ENCODE results near the gene AAGAB.

The AAGAB gene

DNA sequence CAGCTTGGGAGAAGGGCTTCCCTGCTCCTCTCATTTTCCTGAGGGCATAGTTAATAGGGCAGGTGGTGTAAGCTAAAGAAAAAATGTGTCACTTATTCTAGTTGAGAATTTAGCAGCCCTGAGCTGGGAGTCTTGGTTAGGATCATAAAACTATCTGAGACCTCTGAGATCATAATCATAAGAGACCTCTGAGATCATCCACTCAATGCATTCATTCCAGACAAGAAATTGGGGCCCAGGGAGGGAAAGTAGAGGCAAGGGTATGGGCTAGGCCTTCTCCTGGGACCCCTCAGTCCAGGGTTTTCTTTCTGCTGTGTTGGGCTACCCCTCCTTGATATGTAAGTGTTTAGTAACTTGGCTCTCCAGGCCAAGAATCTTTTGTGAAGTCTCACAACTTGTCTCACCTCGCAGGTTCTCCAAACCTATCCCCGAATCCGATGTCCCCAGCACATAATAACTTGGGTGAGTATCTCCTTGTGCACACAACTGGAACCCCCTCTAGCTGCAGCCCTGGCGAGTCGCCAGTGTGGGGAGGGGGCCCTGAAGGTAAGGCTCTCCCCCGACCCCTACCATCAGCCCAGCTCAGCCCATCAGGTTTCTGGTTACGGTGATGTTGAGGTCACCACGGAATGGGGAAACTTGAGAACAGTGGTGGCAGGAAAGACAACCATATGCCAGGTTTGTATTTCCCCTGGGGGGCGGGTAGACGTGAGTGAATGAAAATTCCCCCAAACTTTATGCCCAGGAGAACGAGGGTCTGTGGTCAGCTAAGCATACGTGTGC, 84.1 kb downstream of the AAGAB start:
- TF ChIP-seq Cebpa-rat (IDR thresholded peaks at IDR 0.05): no peak
- Histone ChIP-seq H3K4me3 (no peak overlapping the region), H3K27ac (no peak overlapping the region), H3K4me2 (peak overlapping the region; percentile 17; the same call in 1 of the 2 replicates), H4K20me1 (peaks cover 92% of the 10 kb centered on the region), H3K9me3 (no peaks in the 10 kb centered on the region), H3K36me3 (peaks cover 99% of the 10 kb centered on the region), H3K9ac (no peak overlapping the region), H3K27me3 (no peaks in the 10 kb centered on the region), H3K4me1 (peaks cover 29% of the 10 kb centered on the region)

DNA sequence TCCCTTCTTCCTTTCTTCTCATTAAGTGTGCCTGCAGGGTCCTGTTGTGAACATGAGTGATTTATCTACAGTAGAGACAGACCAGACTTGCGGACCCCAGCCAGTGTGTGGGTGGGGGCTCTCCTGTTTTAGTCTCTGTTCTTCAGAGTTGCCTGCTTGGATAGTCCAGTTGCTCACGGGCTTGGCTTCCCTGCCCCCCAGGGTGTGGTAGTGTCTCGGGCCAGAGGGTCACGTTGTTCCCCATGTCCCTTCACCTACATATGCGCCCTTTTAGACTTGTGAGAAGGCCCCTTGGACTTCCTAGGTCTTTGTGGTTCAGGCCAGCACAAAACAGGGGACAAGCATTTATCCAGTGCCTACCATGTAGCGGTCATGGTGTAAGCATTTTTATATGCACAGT, 85.8 kb downstream of the AAGAB start:
- Histone ChIP-seq H3K27ac (no peak overlapping the region), H3K4me1 (peaks cover 44% of the 10 kb centered on the region), H3K9ac (no peak overlapping the region), H3K9me3 (no peaks in the 10 kb centered on the region), H3K36me3 (peaks cover 93% of the 10 kb centered on the region), H3K4me3 (no peak overlapping the region), H3K4me2 (no peak overlapping the region), H4K20me1 (peaks cover 93% of the 10 kb centered on the region), H3K27me3 (no peaks in the 10 kb centered on the region)
- no peak for TF ChIP-seq Cebpa-rat (IDR thresholded peaks at IDR 0.05)

DNA sequence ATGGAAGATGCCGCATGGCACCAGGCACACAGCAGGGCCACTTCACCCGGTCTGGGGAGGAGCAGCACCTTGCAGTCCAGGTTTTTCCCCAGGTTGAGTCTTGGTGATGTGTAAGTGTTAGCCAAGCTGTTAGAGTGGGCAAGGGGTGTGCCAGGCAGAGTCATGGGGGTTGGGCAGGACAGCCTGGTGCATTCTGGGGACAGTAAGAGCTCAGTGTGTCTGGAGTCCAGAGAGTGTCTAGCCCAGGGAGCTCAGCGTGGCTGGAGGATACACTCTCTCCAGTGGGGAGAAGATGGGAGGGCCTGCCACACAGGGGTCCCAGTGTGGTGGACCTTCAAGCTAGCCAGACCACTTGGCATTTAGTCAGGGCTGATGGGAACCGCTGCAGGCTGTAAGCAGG, 87.4 kb downstream of the AAGAB start:
- Histone ChIP-seq H3K27me3 (no peaks in the 10 kb centered on the region), H3K9me3 (no peaks in the 10 kb centered on the region), H3K9ac (no peak overlapping the region), H3K27ac (0 out of 2 replicates have a peak overlapping the region, but pooled peaks have one; percentile 7), H3K4me3 (no peak overlapping the region), H3K4me2 (no peak overlapping the region), H3K4me1 (peaks cover 60% of the 10 kb centered on the region), H4K20me1 (peaks cover 93% of the 10 kb centered on the region), H3K36me3 (peaks cover 77% of the 10 kb centered on the region)
- TF ChIP-seq Cebpa-rat (IDR thresholded peaks at IDR 0.05): no peak

- Histone ChIP-seq H3K9ac (no peak overlapping the region), H3K27ac (no peak overlapping the region), H3K36me3 (peaks cover 70% of the 10 kb centered on the region), H3K4me3 (no peak overlapping the region), H3K9me3 (no peaks in the 10 kb centered on the region), H3K4me1 (peaks cover 67% of the 10 kb centered on the region), H3K4me2 (no peak overlapping the region), H4K20me1 (peaks cover 93% of the 10 kb centered on the region), H3K27me3 (no peaks in the 10 kb centered on the region)
- no peak for TF ChIP-seq Cebpa-rat (IDR thresholded peaks at IDR 0.05)
These were observed 88.0 kb downstream of the AAGAB start for GRCh38 chr15:67166280-67167009.

GRCh38 chr15:67165254-67166253, 88.9 kb downstream of the AAGAB start:
- Histone ChIP-seq H3K27me3 (no peaks in the 10 kb centered on the region), H3K4me1 (peaks cover 74% of the 10 kb centered on the region), H3K27ac (no peak overlapping the region), H3K9ac (no peak overlapping the region), H3K9me3 (no peaks in the 10 kb centered on the region), H3K4me3 (no peak overlapping the region), H4K20me1 (peaks cover 99% of the 10 kb centered on the region), H3K36me3 (peaks cover 61% of the 10 kb centered on the region), H3K4me2 (no peak overlapping the region)
- TF ChIP-seq Cebpa-rat (IDR thresholded peaks at IDR 0.05): no peak

- Histone ChIP-seq H3K9ac (no peak overlapping the region), H3K4me2 (peak overlapping the region; percentile 70), H4K20me1 (peaks cover 93% of the 10 kb centered on the region), H3K27ac (peak overlapping the region; percentile 59; the same call in 1 of the 2 replicates), H3K9me3 (no peaks in the 10 kb centered on the region), H3K4me3 (no peak overlapping the region), H3K4me1 (peaks cover 74% of the 10 kb centered on the region), H3K36me3 (peaks cover 54% of the 10 kb centered on the region), H3K27me3 (no peaks in the 10 kb centered on the region)
- no peak for TF ChIP-seq Cebpa-rat (IDR thresholded peaks at IDR 0.05)
These were observed 89.6 kb downstream of the AAGAB start for GRCh38 chr15:67164811-67165253.

- Histone ChIP-seq H3K27me3 (no peaks in the 10 kb centered on the region), H3K4me1 (peaks cover 74% of the 10 kb centered on the region), H3K4me2 (peak overlapping the region; percentile 70), H3K27ac (peak overlapping the region; percentile 59), H3K4me3 (no peak overlapping the region), H3K9ac (no peak overlapping the region), H3K36me3 (peaks cover 50% of the 10 kb centered on the region), H4K20me1 (peaks cover 93% of the 10 kb centered on the region), H3K9me3 (no peaks in the 10 kb centered on the region)
- TF ChIP-seq Cebpa-rat (IDR thresholded peaks at IDR 0.05): no peak
These were observed 90.1 kb downstream of the AAGAB start for GRCh38 chr15:67164401-67164791.

DNA sequence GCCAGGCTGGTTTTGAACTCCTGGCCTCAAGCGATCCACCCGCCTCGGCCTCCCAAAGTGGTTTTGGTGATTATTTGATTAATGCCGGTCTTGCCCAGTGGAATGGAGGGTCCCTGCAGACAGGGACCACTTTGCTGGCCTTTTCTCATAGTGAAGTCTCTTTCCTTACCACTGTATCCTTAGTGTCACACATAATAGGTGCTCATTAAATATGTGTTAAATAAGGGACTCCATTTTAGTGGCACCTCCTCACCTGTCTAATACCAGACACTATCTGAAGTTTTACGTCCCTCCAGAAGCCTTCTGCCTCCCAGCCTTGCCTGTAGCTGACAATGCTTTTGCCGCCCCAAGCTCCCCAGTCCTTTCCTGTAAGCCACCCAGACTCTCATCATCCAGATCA, 91.3 kb downstream of the AAGAB start:
- H3K36me3 ChIP-seq: peaks cover 38% of the 10 kb centered on the region
- H3K4me1 ChIP-seq: peaks cover 83% of the 10 kb centered on the region
- no peak overlapping the region for H3K4me3 ChIP-seq
- H3K9me3 ChIP-seq: no peaks in the 10 kb centered on the region
- H3K9ac ChIP-seq: no peak overlapping the region
- H3K4me2 ChIP-seq: peak overlapping the region; percentile 70
- H3K27ac ChIP-seq: peak overlapping the region; percentile 46; the same call in 1 of the 2 replicates
- peaks cover 93% of the 10 kb centered on the region for H4K20me1 ChIP-seq
- no peak for TF ChIP-seq Cebpa-rat (IDR thresholded peaks at IDR 0.05)
- H3K27me3 ChIP-seq: no peaks in the 10 kb centered on the region

GRCh38 chr15:67161881-67162280, 92.6 kb downstream of the AAGAB start:
- Histone ChIP-seq H4K20me1 (peaks cover 93% of the 10 kb centered on the region), H3K9ac (no peak overlapping the region), H3K9me3 (no peaks in the 10 kb centered on the region), H3K4me1 (peaks cover 87% of the 10 kb centered on the region), H3K27me3 (no peaks in the 10 kb centered on the region), H3K4me2 (peak overlapping the region; percentile 70), H3K27ac (peak overlapping the region; percentile 39; the same call in 1 of the 2 replicates), H3K4me3 (no peak overlapping the region), H3K36me3 (peaks cover 25% of the 10 kb centered on the region)
- TF ChIP-seq Cebpa-rat (IDR thresholded peaks at IDR 0.05): no peak
